ENCODE data around the gene CAMTA1. TPM values are rescaled to one million over a fixed set of nuclear protein-coding genes. Genes with fewer than 3 reads are reported as not detected.

CAMTA1 gene
- total RNA-seq, 1 experiment from 2014 or later = 85.2 TPM

DNA sequence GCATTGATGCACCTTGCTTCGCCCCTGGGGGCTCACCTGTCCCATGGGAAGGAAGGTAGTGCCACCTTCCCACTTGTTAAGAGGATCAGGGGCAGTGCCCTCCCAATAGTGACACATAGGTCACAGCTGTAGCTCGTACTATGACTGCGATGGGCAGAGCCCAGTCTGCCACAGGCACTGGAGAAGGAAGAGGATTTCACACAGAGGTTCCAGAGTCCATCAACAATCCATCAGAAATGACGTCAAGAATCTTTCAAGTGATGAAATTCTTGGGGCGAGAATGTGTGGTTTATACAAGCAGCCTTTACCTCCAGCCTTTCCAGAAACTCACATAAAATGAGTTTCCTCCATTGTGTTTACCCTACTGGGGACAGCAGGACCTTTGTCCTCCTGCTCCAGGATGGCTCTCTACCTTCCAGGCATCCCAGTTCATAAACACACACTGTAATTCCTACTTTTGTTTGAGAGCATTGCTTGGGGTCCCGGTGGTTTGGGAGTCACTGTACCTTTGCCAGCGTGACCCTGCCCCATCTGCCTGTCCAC is 725.2 kb downstream of the CAMTA1 start:
- no peak overlapping the region for H3K27ac ChIP-seq (ENCODE audit: low read depth, low read length, poor library complexity, severe bottlenecking)
- H3K36me3 ChIP-seq (ENCODE audit: insufficient read depth, low read length, poor library complexity, severe bottlenecking) = no peaks in the 10 kb centered on the region
- TF ChIP-seq, protein P1, sequence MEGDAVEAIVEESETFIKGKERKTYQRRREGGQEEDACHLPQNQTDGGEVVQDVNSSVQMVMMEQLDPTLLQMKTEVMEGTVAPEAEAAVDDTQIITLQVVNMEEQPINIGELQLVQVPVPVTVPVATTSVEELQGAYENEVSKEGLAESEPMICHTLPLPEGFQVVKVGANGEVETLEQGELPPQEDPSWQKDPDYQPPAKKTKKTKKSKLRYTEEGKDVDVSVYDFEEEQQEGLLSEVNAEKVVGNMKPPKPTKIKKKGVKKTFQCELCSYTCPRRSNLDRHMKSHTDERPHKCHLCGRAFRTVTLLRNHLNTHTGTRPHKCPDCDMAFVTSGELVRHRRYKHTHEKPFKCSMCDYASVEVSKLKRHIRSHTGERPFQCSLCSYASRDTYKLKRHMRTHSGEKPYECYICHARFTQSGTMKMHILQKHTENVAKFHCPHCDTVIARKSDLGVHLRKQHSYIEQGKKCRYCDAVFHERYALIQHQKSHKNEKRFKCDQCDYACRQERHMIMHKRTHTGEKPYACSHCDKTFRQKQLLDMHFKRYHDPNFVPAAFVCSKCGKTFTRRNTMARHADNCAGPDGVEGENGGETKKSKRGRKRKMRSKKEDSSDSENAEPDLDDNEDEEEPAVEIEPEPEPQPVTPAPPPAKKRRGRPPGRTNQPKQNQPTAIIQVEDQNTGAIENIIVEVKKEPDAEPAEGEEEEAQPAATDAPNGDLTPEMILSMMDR (conservative IDR thresholded peaks at IDR 0.05; ENCODE audit: low read depth, low read length) = no peak
- no peak for TF ChIP-seq EZH2 (IDR thresholded peaks at IDR 0.05; ENCODE audit: borderline replicate concordance, low read depth, low read length, poor library complexity, severe bottlenecking)
- no peaks in the 10 kb centered on the region for H3K4me1 ChIP-seq (ENCODE audit: insufficient read depth, low read length, poor library complexity, severe bottlenecking)
- H3K4me3 ChIP-seq (ENCODE audit: low read depth, low read length, poor library complexity, severe bottlenecking) = no peak overlapping the region
- POLR2A ChIA-PET (ENCODE audit: low non-redundant PET) = no interaction called here
- no peak for DNase-seq (ENCODE audit: low spot score)
- CTCF ChIA-PET = no interaction called here
- intact Hi-C loops (cut with micrococcal nuclease; ENCODE audit: unreplicated experiment) = no loop called here
- BruUV-seq (replicated peaks) = no TSS peak
- H3K27me3 ChIP-seq (replicated peaks; ENCODE audit: insufficient read depth, low read depth, low read length, poor library complexity) = no peaks in the 10 kb centered on the region
- no peaks in the 10 kb centered on the region for H3K9me3 ChIP-seq (ENCODE audit: low read depth, low read length, poor library complexity, severe bottlenecking)

DNA sequence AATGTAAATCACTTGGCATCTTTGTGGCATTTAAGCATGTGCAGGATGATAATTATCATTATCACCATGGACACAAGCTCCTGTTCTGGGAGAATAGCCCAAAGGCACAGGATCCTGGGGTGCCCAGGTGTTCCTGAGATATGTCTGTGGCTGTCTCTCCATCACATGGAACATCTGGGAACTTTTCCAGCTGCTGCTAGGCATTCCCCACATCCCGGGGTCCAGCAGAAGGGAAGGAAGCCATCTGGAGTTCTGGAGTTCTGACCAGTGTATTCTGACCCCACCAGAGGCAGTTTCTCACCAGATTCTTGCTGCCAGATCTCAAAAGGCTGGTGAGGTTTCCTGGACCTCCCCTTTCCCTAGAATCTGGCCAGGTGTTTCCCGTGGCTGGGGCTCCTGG is 726.1 kb downstream of the CAMTA1 start:
- no peak for DNase-seq (ENCODE audit: low spot score)
- intact Hi-C loops (cut with micrococcal nuclease; ENCODE audit: unreplicated experiment) = no loop called here
- Histone ChIP-seq H3K36me3 (ENCODE audit: insufficient read depth, low read length, poor library complexity, severe bottlenecking) (no peaks in the 10 kb centered on the region), H3K9me3 (ENCODE audit: low read depth, low read length, poor library complexity, severe bottlenecking) (no peaks in the 10 kb centered on the region), H3K27ac (ENCODE audit: low read depth, low read length, poor library complexity, severe bottlenecking) (no peak overlapping the region), H3K4me1 (ENCODE audit: insufficient read depth, low read length, poor library complexity, severe bottlenecking) (no peaks in the 10 kb centered on the region), H3K4me3 (ENCODE audit: low read depth, low read length, poor library complexity, severe bottlenecking) (no peak overlapping the region), H3K27me3 (replicated peaks; ENCODE audit: insufficient read depth, low read depth, low read length, poor library complexity) (no peaks in the 10 kb centered on the region)
- no TSS peak for BruUV-seq (replicated peaks)
- CTCF ChIA-PET = no interaction called here
- POLR2A ChIA-PET (ENCODE audit: low non-redundant PET) = no interaction called here
- TF ChIP-seq, protein P1 (conservative IDR thresholded peaks at IDR 0.05; ENCODE audit: low read depth, low read length) = no peak
- no peak for TF ChIP-seq EZH2 (IDR thresholded peaks at IDR 0.05; ENCODE audit: borderline replicate concordance, low read depth, low read length, poor library complexity, severe bottlenecking)

DNA sequence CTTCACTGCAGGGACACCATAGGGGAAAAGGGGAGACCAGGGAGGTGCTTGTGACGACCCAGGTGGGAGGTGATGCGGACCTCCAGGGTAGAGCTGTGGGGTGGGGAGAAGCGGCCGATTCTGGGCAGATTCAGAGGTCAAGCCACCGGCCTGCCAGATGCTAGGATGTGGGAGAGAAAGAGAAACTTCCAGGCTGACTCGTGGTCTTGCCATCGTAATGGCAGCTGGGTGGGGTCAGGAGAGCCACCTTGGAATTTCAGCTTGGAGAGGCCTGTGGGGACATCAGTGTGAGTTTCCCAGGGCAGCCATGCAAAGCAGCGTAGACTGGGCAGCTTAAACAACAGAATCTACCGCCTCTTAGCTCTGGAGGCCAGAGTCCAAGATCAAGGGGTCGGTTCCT is 727.8 kb downstream of the CAMTA1 start:
- no peaks in the 10 kb centered on the region for H3K9me3 ChIP-seq (ENCODE audit: low read depth, low read length, poor library complexity, severe bottlenecking)
- H3K36me3 ChIP-seq (ENCODE audit: insufficient read depth, low read length, poor library complexity, severe bottlenecking) = no peaks in the 10 kb centered on the region
- H3K4me3 ChIP-seq (ENCODE audit: low read depth, low read length, poor library complexity, severe bottlenecking) = no peak overlapping the region
- H3K27ac ChIP-seq (ENCODE audit: low read depth, low read length, poor library complexity, severe bottlenecking) = no peak overlapping the region
- no TSS peak for BruUV-seq (replicated peaks)
- DNase-seq (ENCODE audit: low spot score) = no peak
- ChIA-PET CTCF (no interaction called here), POLR2A (ENCODE audit: low non-redundant PET) (no interaction called here)
- TF ChIP-seq, protein P1 (conservative IDR thresholded peaks at IDR 0.05; ENCODE audit: low read depth, low read length) = no peak
- no peak for TF ChIP-seq EZH2 (IDR thresholded peaks at IDR 0.05; ENCODE audit: borderline replicate concordance, low read depth, low read length, poor library complexity, severe bottlenecking)
- H3K27me3 ChIP-seq (replicated peaks; ENCODE audit: insufficient read depth, low read depth, low read length, poor library complexity) = no peaks in the 10 kb centered on the region
- intact Hi-C loops (cut with micrococcal nuclease; ENCODE audit: unreplicated experiment) = no loop called here
- H3K4me1 ChIP-seq (ENCODE audit: insufficient read depth, low read length, poor library complexity, severe bottlenecking) = no peaks in the 10 kb centered on the region

Data from A673 (cell line).